ENCODE measurements around the gene PRDM16. TPM values are rescaled to one million over a fixed set of nuclear protein-coding genes. Genes with fewer than 3 reads are reported as not detected.

Gene PRDM16
- total RNA-seq, 1 experiment from 2014 or later: 0.17 TPM

GRCh38 chr1:3459940-3460671, 391.1 kb downstream of the PRDM16 start:
- no peak overlapping the region for H4K8ac ChIP-seq (replicated peaks; ENCODE audit: insufficient read length, low read depth, low read length)
- H3K79me2 ChIP-seq (ENCODE audit: insufficient read depth, low read length): no peaks in the 10 kb centered on the region; the same call in 1 of the 2 replicates
- H4K20me1 ChIP-seq (ENCODE audit: control insufficient read depth, insufficient read depth, insufficient read length): peaks cover under 1% of the 10 kb centered on the region
- H3K27ac ChIP-seq (ENCODE audit: insufficient read length, low read depth, low read length): no peak overlapping the region
- H3K79me1 ChIP-seq (ENCODE audit: insufficient read depth, low read depth, low read length, poor library complexity, severe bottlenecking): peaks cover 7% of the 10 kb centered on the region
- no peak overlapping the region for H4K91ac ChIP-seq (ENCODE audit: insufficient read length, low read depth, low read length)
- Mint-ChIP-seq H3K4me1 (peaks cover 18 to 36% of the 10 kb centered on the region in 2 experiments), H3K36me3 (ENCODE audit: insufficient read depth in 1 of 3, low read depth in 3 of 3) (peaks cover 0 to 22% (median 20%) of the 10 kb centered on the region in 3 experiments; a peak in 4 of 7 replicates), H3K4me3 (no peak overlapping the region), H3K9me3 (no peaks in the 10 kb centered on the region), H3K27me3 (ENCODE audit: low read depth) (no peaks in the 10 kb centered on the region), H3K27ac (peak overlapping the region; percentile 60 to 79 (median 67); a peak in 6 of 7 replicates)
- no peak for TF ChIP-seq CTCF (conservative IDR thresholded peaks at IDR 0.05)
- H3K9ac ChIP-seq (ENCODE audit: extremely low read depth, insufficient read length, low read length): no peak overlapping the region
- no peak overlapping the region for H2BK15ac ChIP-seq (ENCODE audit: low read depth, low read length)
- H3K4ac ChIP-seq (ENCODE audit: low read depth, low read length): no peak overlapping the region
- H2BK12ac ChIP-seq (ENCODE audit: insufficient read length, low read depth, low read length): no peak overlapping the region
- no peak overlapping the region for H4K5ac ChIP-seq (ENCODE audit: insufficient read length, low read depth, low read length)
- H3K56ac ChIP-seq (ENCODE audit: insufficient read length, low read depth, low read length): no peak overlapping the region
- no peaks in the 10 kb centered on the region for H3K9me3 ChIP-seq (ENCODE audit: control insufficient read depth, low read depth, low read length)
- no peak overlapping the region for H2BK20ac ChIP-seq (ENCODE audit: low read depth, low read length, poor library complexity, severe bottlenecking)
- H2BK120ac ChIP-seq (ENCODE audit: low read depth, low read length, poor library complexity, severe bottlenecking): no peak overlapping the region
- no peaks in the 10 kb centered on the region for H3K4me1 ChIP-seq (ENCODE audit: insufficient read depth, low read length)
- no peak overlapping the region for H2AK5ac ChIP-seq (ENCODE audit: insufficient read length, low read length)
- no peak overlapping the region for H3K4me2 ChIP-seq (ENCODE audit: insufficient read depth, insufficient read length, low read length)
- H3K23ac ChIP-seq (ENCODE audit: insufficient read length, low read depth, low read length): no peak overlapping the region
- H2BK5ac ChIP-seq (ENCODE audit: insufficient read length, low read length): no peak overlapping the region
- H3K18ac ChIP-seq (ENCODE audit: insufficient read length, low read depth, low read length): no peak overlapping the region
- no peak overlapping the region for H3T11ph ChIP-seq (ENCODE audit: low read length)
- no peak for DNase-seq
- WGBS (ENCODE audit: extremely low coverage, insufficient read length, low lambda C conversion rate): no CpG with 5 or more reads among the region's 23 CpGs
- H3K27me3 ChIP-seq (ENCODE audit: insufficient read depth, low read length): no peaks in the 10 kb centered on the region
- H3K23me2 ChIP-seq (ENCODE audit: insufficient read length, low read depth, low read length, poor library complexity, severe bottlenecking): peaks cover 3% of the 10 kb centered on the region
- no peak overlapping the region for H3K14ac ChIP-seq (ENCODE audit: insufficient read depth, low read length)
- no peak overlapping the region for H2AFZ ChIP-seq (ENCODE audit: low read length)

All from H9 (cell line).